IPS DF 19.7 (cell line): ENCODE results near the gene KRT14.
"Not testable (repeated sequence)": the region's sequence is repeated elsewhere in the genome, so short reads cannot be mapped to it uniquely, and the experiment has no call there.

ENCODE experiments used
- DNase-seq: peaks from one replicate; pipeline ENCODE4 v3.0.0-alpha.2; 2013; ENCODE audit warnings: low read depth, low spot score

KRT14 gene

DNA sequence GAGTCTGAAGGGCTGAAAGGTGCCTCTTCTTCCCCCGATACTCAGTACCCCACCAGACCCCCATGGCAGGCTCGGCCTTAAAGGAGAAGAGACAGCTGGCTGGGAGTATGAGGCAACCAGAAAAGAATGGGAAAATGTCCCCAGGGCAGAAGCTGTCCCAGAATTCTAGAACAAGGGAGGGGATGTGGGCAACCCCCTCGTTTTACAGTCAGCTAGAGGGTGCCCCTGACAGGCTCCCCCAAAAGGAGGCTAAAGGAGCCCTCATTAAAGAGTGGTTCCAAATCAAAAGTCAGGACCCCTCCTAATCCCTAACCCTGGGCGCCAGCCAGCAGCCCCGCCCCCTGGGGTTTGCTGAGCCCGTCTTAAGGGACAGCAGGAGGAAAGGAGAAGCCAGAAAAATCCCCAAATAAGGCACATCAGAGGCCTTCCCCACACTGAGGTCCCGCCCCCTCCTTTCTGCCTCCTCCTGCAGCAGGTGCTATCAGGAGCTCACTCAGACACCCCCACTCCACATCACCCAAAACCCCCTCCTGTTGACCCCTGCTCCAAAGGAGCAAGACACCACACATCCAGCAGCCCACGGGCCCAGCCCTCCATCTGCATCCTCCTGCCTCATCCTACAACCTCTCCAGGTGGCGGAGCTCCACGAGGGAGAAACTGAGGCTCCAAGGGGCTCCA lies 36.6 kb upstream of the KRT14 start:
- not testable (repeated sequence) for DNase-seq

GRCh38 chr17:41622340-41623183 lies 35.9 kb upstream of the KRT14 start:
- DNase-seq, result not testable (repeated sequence)

DNA sequence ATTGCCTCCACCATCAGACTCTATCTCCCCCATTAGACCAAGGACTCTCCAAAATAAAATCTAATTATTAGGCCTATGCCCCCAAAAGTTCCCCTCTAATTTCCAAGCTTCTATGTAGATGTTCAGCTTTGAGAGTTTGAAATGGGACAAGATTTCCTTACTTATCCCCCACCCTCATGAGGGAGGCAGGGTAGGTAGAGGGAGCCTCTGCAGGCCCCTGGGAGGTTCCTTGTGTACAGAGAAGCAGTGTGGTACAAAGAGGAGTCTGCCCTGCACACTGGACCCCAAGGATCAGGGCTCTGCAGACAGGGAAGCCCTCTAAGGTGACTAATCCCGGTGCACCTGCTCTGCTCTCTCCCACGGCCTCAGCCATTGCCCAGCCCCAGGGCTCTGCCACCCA lies 35.2 kb upstream of the KRT14 start:
- DNase-seq, result no peak

- DNase-seq, result not testable (repeated sequence)
Measured at GRCh38 chr17:41621435-41621817, 34.7 kb upstream of the KRT14 start.

GRCh38 chr17:41620583-41621434 lies 34.1 kb upstream of the KRT14 start:
- DNase-seq, result no peak

GRCh38 chr17:41619927-41620582 lies 33.4 kb upstream of the KRT14 start:
- not testable (repeated sequence) for DNase-seq

- DNase-seq, result no peak
Measured at GRCh38 chr17:41619036-41619926, 32.6 kb upstream of the KRT14 start.

DNA sequence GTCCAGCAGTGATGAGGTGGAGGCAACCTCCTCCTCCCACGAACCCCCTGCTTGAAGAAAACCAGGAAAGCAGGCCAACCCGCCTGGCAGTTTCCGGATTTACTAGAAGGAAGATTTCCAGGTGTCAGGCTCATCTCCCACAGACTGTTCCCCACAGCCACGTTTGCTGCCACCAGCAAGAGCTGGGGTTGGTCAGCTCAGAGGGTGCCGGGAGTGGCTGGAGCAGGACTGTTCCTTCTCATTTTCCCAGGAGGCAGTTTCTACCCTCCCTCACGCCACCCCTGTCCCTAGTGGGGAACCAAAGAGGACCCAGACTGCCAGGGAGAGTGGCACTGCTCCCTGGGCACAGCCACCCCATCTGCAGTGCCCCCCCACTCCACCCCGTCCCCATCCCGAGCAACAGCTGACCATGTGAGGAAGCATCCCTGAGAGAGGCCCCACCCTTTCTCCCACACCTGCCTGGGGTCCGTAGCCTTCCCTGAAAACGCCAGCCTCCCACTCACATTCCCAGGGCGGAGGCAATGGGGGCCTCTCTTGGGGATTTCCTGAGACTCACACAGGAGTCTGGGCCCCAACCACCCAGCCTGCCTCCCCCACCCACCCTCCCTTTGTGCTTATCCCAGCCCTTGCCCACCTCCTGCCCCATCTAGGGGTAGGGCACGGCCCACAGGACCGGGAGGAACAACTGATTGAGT lies 31.8 kb upstream of the KRT14 start:
- no peak for DNase-seq

DNA sequence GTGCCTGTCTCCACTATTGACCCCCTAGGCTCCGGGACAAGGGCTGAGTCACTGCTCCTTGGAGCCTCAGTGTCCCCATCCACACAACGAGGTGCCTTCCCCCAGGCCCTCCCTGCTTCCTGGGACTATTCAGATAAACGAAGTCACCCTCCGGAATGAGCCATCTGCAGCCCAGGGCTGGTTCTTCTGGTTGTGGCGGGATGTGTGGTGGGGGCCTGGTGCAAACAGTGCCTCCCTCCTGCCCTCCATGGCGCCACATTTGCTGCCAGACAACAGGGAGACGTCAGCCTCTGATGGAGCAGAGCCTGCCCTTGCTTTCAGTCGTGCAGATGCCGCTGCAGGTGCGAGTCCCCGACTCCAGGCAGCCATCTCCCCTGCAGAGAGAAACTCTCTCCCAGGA lies 31.0 kb upstream of the KRT14 start:
- no peak for DNase-seq

DNA sequence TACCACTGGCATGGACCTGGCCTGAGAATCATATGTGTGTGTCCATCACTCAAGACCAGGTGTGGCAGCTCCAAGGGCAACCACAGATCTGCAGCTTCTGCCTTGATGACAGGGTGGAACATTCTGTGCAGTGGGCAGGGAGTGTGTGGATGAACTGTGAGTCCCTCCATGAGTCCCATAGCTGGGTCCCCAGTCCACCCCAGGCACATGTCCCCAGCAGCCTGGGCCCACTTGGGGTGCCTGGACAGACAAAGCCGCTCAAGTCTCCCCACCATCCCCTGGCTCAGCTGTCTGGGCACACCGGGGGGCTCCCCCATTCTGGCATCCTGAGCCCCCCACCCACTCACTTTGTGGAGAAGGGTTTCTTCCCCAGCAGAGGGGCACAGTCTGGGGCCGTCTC lies 30.4 kb upstream of the KRT14 start:
- DNase-seq, result no peak

GRCh38 chr17:41616486-41616885 lies 29.8 kb upstream of the KRT14 start:
- DNase-seq, result not testable (repeated sequence)

DNA sequence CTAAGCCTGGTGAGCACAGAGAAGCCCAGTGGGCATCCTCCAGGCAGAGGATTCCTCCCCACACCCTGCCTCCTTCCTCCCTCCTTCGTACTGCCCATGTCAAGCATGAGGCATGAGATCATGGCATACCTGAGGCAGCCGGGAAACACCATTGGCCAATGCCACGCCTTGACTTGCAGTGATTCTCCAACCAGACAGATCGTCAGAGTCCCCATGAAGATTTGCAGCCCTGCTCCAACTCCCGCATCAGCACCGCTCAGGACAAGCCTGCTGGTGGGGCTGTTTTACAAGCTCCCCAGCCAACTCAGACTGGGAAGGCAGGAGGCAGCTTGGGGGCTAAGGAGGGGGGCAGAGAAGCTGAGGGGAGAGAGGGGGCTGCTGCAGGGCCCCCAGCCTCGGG lies 28.8 kb upstream of the KRT14 start:
- DNase-seq, result no peak

- DNase-seq, result not testable (repeated sequence)
Measured at GRCh38 chr17:41614767-41615166, 28.1 kb upstream of the KRT14 start.

- no peak for DNase-seq
Measured at GRCh38 chr17:41614098-41614497, 27.4 kb upstream of the KRT14 start.

DNA sequence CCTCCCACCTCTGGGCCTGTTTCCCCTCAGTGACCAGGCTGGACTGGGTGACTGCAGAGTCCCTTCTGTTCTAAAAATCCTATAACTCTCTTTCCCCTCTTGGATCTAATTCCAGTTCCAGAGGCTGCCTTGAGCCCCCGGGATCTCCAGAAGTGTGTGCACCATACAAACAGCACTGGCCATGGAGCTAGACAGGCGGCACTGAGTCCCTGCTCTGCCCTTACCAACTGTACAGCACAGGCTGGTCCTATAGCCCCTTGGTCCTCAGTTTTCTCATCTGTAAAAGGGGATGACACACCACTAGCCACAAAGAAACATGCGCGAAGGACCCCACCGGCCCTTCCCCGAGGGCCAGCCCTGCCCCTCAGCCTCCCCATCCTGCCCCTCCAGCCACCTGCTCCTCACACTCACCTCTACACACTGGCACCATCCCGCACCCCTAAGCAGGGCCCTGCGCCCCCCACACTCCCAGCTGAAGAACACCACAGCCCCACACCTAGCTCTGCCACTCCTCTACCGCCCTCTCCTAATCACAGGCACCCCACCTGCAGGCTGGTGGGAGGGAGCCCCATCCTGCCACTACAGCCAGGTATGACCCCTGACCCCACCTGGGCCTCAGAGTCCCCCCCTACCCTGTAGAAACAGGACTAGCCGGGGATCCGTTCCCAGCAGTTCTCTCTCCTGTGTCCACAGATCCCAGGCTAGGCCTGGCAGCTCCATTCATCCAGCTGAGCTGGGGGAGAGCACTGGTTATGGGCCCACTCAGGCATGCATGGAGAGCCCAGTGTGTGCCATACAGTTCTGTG lies 26.8 kb upstream of the KRT14 start:
- no peak for DNase-seq

GRCh38 chr17:41612376-41613160 lies 25.9 kb upstream of the KRT14 start, which contains the start of gene KRT16:
TSS of gene KRT16 (minus strand) at chr17:41612767. CDS start at chr17:41612688, 79 bp downstream.
- DNase-seq, result not testable (repeated sequence)

GRCh38 chr17:41610965-41611640 lies 24.4 kb upstream of the KRT14 start:
- no peak for DNase-seq
